B cell (primary cell): ENCODE measurements around the gene GAD1. TPM values are rescaled to one million over a fixed set of nuclear protein-coding genes. Genes with fewer than 3 reads are reported as not detected.

Source experiments
- ATAC-seq: fragments of 200-7000 bp; cut with Tn5 transposase; one replicate; pipeline ENCODE4 v1.10.0; 2021; ENCODE audit warnings: low read depth, mild to moderate bottlenecking, moderate number of reproducible peaks, moderate library complexity
- CTCF ChIA-PET: fragments of 350-600 bp; sonication (Branson Sonifier 250); formaldehyde crosslinking; loops from one replicate; lab custom pipeline; 2021; ENCODE audit warnings: antibody characterized with exemption, inconsistent platforms; lab: Charles Lee
- POLR2A ChIA-PET: fragments of 350-600 bp; sonication (Branson Sonifier 250); formaldehyde crosslinking; loops from one replicate; lab custom pipeline; 2021; ENCODE audit warnings: antibody characterized with exemption; lab: Charles Lee
- DNase-seq: peaks from one replicate; pipeline ENCODE4 v3.0.0; 2013
- H2AFZ ChIP-seq: 2 replicates; pipeline ENCODE4 v1.6.1; 2012; ENCODE audit warnings: mild to moderate bottlenecking, low read depth, low read length; ENCODE audit not compliant: insufficient read depth, poor library complexity, severe bottlenecking
- H3K27ac ChIP-seq, 2 donors: 1 replicate in 1 of 2; 2 replicates in 1 of 2; pipeline ENCODE4 v1.5.1; 2012 to 2013; ENCODE audit warnings: low read length in 2 of 2, mild to moderate bottlenecking in 2 of 2, moderate library complexity in 1 of 2
- H3K27me3 ChIP-seq, 4 experiments: fragments of 200-600 bp in 1 of 4; sonication (generic) in 1 of 4; replicated peaks in 1 of 4; 1 replicate in 2 of 4; 2 replicates in 2 of 4; pipeline versions ENCODE4 v1.6.1 to v1.7.0; 2013 to 2016; ENCODE audit warnings: low read length in 3 of 4, mild to moderate bottlenecking in 2 of 4, mixed read lengths in 1 of 4, moderate library complexity in 1 of 4; ENCODE audit not compliant: insufficient read depth in 4 of 4, control insufficient read depth in 3 of 4; ENCODE audit errors: control extremely low read depth in 1 of 4
- H3K36me3 ChIP-seq, 2 experiments: replicated peaks in 1 of 2; 1 replicate in 1 of 2; 2 replicates in 1 of 2; pipeline versions ENCODE4 v1.6.1 to v1.7.1; 2013; ENCODE audit warnings: low read length in 1 of 2; ENCODE audit not compliant: insufficient read depth in 2 of 2, control insufficient read depth in 1 of 2; ENCODE audit errors: control extremely low read depth in 1 of 2, extremely low read depth in 1 of 2
- H3K4me1 ChIP-seq, 2 donors: fragments of 200-600 bp in 1 of 2; sonication (generic) in 1 of 2; 1 replicate in 1 of 2; 2 replicates in 1 of 2; pipeline versions ENCODE4 v1.5.1 to v1.6.1; 2013 to 2017; ENCODE audit warnings: low read length in 2 of 2; ENCODE audit not compliant: control insufficient read depth in 2 of 2, insufficient read depth in 2 of 2
- H3K4me2 ChIP-seq: replicated peaks from 2 replicates; pipeline ENCODE3; 2012; ENCODE audit warnings: mild to moderate bottlenecking, low read depth, low read length; ENCODE audit not compliant: poor library complexity, severe bottlenecking
- H3K4me3 ChIP-seq, 5 experiments: fragments of 200-600 bp in 1 of 5; sonication (generic) in 1 of 5; 1 replicate in 3 of 5; 2 replicates in 2 of 5; pipeline versions ENCODE4 v1.5.1 to v1.7.0; 2011 to 2016; ENCODE audit warnings: low read length in 4 of 5, mild to moderate bottlenecking in 4 of 5, low read depth in 2 of 5, control low read depth in 1 of 5, moderate library complexity in 1 of 5; ENCODE audit not compliant: insufficient read depth in 1 of 5; ENCODE audit errors: control extremely low read depth in 1 of 5, extremely low read depth in 1 of 5
- H3K79me2 ChIP-seq: fragments of 200-600 bp; sonication (generic); one replicate; pipeline ENCODE4 v1.6.0; 2016; ENCODE audit warnings: low read length; ENCODE audit not compliant: control insufficient read depth, insufficient read depth
- H3K9ac ChIP-seq: fragments of 200-600 bp; sonication (generic); 2 replicates; pipeline ENCODE4 v1.6.1; 2017; ENCODE audit warnings: mild to moderate bottlenecking, low read length, moderate library complexity
- H3K9me3 ChIP-seq, 3 donors: one replicate each; pipeline versions ENCODE4 v1.6.1 to v1.7.1; 2013; ENCODE audit warnings: low read length in 2 of 3; ENCODE audit not compliant: control insufficient read depth in 2 of 3, insufficient read depth in 1 of 3; ENCODE audit errors: control extremely low read depth in 1 of 3
- H4K20me1 ChIP-seq: 2 replicates; pipeline ENCODE4 v1.6.0; 2012; ENCODE audit warnings: mild to moderate bottlenecking, low read length; ENCODE audit not compliant: insufficient read depth, control insufficient read depth, poor library complexity, severe bottlenecking
- H3K27ac Mint-ChIP-seq: one replicate; pipeline ENCODE4 v1.8.0; 2021; ENCODE audit warnings: mixed read lengths
- H3K27me3 Mint-ChIP-seq: one replicate; pipeline ENCODE4 v1.8.0; 2021; ENCODE audit warnings: mixed read lengths
- H3K4me1 Mint-ChIP-seq: one replicate; pipeline ENCODE4 v1.8.0; 2021; ENCODE audit warnings: mixed read lengths
- H3K4me3 Mint-ChIP-seq: one replicate; pipeline ENCODE4 v1.8.0; 2021; ENCODE audit warnings: mixed read lengths
- H3K9me3 Mint-ChIP-seq: one replicate; pipeline ENCODE4 v1.8.0; 2022; ENCODE audit warnings: mixed read lengths; ENCODE audit not compliant: insufficient read depth
- EZH2 ChIP-seq: IDR thresholded peaks from 2 replicates; pipeline ENCODE4 v1.6.1; 2012; ENCODE audit warnings: borderline replicate concordance, low read depth, mild to moderate bottlenecking, moderate library complexity, low read length; ENCODE audit not compliant: insufficient read depth, poor library complexity, severe bottlenecking
- WGBS: methylation state at CpG from one replicate; pipeline ENCODE4 v1.1.5; 2013; ENCODE audit warnings: missing lambda C conversion rate; ENCODE audit not compliant: insufficient coverage; 5-methylcytosine and 5-hydroxymethylcytosine counted together
- intact Hi-C: fragments of 100-400 bp; cut with micrococcal nuclease; formaldehyde crosslinking; loops from one replicate; pipeline ENCODE4 v1.10.0; 2022
- polyA plus RNA-seq: library from polyadenylated mRNA; depleted of rRNA; stranded (reverse); fragments of >200 nt; gene quantifications from 2 replicates; pipeline ENCODE4 v1.2.3, GENCODE V29; 2012
- total RNA-seq, 2 donors: library from RNA; stranded (reverse); fragments of 120-200 nt in 1 of 2; gene quantifications; 1 replicate in 1 of 2; 2 replicates in 1 of 2; pipeline versions ENCODE4 v1.2.3 to v1.2.4, GENCODE V29; 2013 to 2022
- TF ChIP-seq, protein P1 (sequence below): fragments of 200-600 bp; IDR thresholded peaks from one replicate; pipeline ENCODE4 v1.8.0; 2022; ENCODE audit warnings: antibody characterized with exemption, mild to moderate bottlenecking

Gene GAD1
- total and polyA plus RNA-seq, 2 donors (not counting 1 experiment from before 2014, with no cell fraction given): not detected

GRCh38 chr2:170815746-170816503 is 762 bp upstream of the GAD1 start:
- H3K27ac Mint-ChIP-seq: no peak overlapping the region

More at GRCh38 chr2:170815746-170816503, 762 bp upstream of the GAD1 start:
- peak overlapping the region; percentile 17 for H2AFZ ChIP-seq
- peak; percentile 76 for DNase-seq
- peak overlapping the region; percentile 63 for H3K9ac ChIP-seq
- H3K27ac ChIP-seq: no peak overlapping the region
- Mint-ChIP-seq H3K4me3 (peak overlapping the region; percentile 63), H3K9me3 (no peaks in the 10 kb centered on the region), H3K27me3 (peaks cover 73% of the 10 kb centered on the region), H3K4me1 (peaks cover 50% of the 10 kb centered on the region)
- peaks cover 0 to 81% (median 65%) of the 10 kb centered on the region in 4 experiments for H3K27me3 ChIP-seq
- H3K9me3 ChIP-seq: peaks cover 0 to 68% (median 2%) of the 10 kb centered on the region in 3 donors
- TF ChIP-seq EZH2: peak; percentile 47
- TF ChIP-seq, protein P1, sequence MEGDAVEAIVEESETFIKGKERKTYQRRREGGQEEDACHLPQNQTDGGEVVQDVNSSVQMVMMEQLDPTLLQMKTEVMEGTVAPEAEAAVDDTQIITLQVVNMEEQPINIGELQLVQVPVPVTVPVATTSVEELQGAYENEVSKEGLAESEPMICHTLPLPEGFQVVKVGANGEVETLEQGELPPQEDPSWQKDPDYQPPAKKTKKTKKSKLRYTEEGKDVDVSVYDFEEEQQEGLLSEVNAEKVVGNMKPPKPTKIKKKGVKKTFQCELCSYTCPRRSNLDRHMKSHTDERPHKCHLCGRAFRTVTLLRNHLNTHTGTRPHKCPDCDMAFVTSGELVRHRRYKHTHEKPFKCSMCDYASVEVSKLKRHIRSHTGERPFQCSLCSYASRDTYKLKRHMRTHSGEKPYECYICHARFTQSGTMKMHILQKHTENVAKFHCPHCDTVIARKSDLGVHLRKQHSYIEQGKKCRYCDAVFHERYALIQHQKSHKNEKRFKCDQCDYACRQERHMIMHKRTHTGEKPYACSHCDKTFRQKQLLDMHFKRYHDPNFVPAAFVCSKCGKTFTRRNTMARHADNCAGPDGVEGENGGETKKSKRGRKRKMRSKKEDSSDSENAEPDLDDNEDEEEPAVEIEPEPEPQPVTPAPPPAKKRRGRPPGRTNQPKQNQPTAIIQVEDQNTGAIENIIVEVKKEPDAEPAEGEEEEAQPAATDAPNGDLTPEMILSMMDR: peak; percentile 67
- WGBS: 2% methylated on average over 38 of the region's 52 CpGs
- H4K20me1 ChIP-seq: no peaks in the 10 kb centered on the region
- peak; percentile 40 for ATAC-seq
- H3K79me2 ChIP-seq: no peaks in the 10 kb centered on the region
- H3K4me2 ChIP-seq: peak overlapping the region; percentile 90
- POLR2A ChIA-PET: no interaction called here
- intact Hi-C loops: loop anchor here (5.0 to 10.0 kb wide), 3 partner anchors 44 to 1281 kb away; partner anchors contain the start of gene ERICH2
- peaks cover 53 to 66% of the 10 kb centered on the region in 2 donors for H3K4me1 ChIP-seq
- peak overlapping the region; percentile 21 to 49 (median 45) for H3K4me3 ChIP-seq
- CTCF ChIA-PET: interaction anchor here (1.4 to 5.5 kb wide), 2 partner anchors 9 to 455 kb away, joined by 4 to 37 read pairs; no protein-coding TSS in a partner anchor
- no peaks in the 10 kb centered on the region for H3K36me3 ChIP-seq
